Mesothelial cell of epicardium (in vitro differentiated cells): Measurements from ENCODE around the gene CALN1. TPM values are rescaled to one million over a fixed set of nuclear protein-coding genes. Genes with fewer than 3 reads are reported as not detected.
"Not testable (repeated sequence)": the region's sequence is repeated elsewhere in the genome, so short reads cannot be mapped to it uniquely, and the experiment has no call there.

Experiments
- DNase-seq, 2 experiments: peaks; one replicate each; pipeline ENCODE4 v3.0.0; 2021; ENCODE audit warnings: low spot score in 2 of 2; ENCODE audit not compliant: unreplicated experiment in 2 of 2
- H3K27ac Mint-ChIP-seq: 2 replicates; pipeline ENCODE4 v1.8.0; 2021; ENCODE audit warnings: mixed read lengths
- H3K27me3 Mint-ChIP-seq: 2 replicates; pipeline ENCODE4 v1.8.0; 2021; ENCODE audit warnings: low read depth, mixed read lengths
- H3K36me3 Mint-ChIP-seq: 2 replicates; pipeline ENCODE4 v1.8.0; 2021; ENCODE audit warnings: mixed read lengths
- H3K4me1 Mint-ChIP-seq: 2 replicates; pipeline ENCODE4 v1.8.0; 2021; ENCODE audit warnings: mixed read lengths
- H3K4me3 Mint-ChIP-seq: 2 replicates; pipeline ENCODE4 v1.8.0; 2021; ENCODE audit warnings: mild to moderate bottlenecking, moderate library complexity, mixed read lengths
- H3K9me3 Mint-ChIP-seq: 2 replicates; pipeline ENCODE4 v1.8.0; 2021; ENCODE audit warnings: mixed read lengths
- total RNA-seq: library from RNA; stranded (reverse); gene quantifications from 3 replicates; pipeline ENCODE4 v1.2.1, GENCODE V29; 2021
- TF ChIP-seq, protein P1 (sequence below): fragments of 200-600 bp; sonication (generic); IDR thresholded peaks from one replicate; pipeline ENCODE4 v1.5.0; 2021; ENCODE audit warnings: antibody characterized with exemption; ENCODE audit not compliant: unreplicated experiment

The CALN1 gene
- total RNA-seq, 1 donor from 2014 or later, result 1.1 TPM

DNA sequence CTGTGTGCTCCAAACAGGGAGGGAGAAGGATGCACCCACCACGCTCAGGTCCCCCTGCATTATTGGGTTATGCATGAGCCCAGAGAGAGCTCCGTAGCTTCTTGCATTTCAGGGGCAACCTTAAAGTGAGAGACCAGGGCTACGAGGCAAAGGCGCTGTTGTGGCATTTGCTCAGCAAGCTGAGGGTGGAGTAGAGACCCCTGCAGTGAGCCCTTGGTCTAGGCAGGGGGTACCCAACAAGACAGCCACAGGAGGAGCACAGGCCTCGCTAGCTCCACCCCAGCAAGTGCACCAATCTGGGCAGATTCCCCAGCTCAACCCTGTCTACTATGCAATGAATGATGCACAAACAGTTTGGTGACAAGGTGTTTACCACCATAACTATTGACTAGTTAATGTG lies 198.4 kb downstream of the CALN1 start:
- peaks cover 30% of the 10 kb centered on the region for H3K27me3 Mint-ChIP-seq
- no peaks in the 10 kb centered on the region for H3K4me1 Mint-ChIP-seq
- H3K9me3 Mint-ChIP-seq, result peaks cover under 1% of the 10 kb centered on the region
- no peak overlapping the region for H3K27ac Mint-ChIP-seq
- no peak for DNase-seq
- no peak overlapping the region for H3K4me3 Mint-ChIP-seq
- TF ChIP-seq, protein P1, sequence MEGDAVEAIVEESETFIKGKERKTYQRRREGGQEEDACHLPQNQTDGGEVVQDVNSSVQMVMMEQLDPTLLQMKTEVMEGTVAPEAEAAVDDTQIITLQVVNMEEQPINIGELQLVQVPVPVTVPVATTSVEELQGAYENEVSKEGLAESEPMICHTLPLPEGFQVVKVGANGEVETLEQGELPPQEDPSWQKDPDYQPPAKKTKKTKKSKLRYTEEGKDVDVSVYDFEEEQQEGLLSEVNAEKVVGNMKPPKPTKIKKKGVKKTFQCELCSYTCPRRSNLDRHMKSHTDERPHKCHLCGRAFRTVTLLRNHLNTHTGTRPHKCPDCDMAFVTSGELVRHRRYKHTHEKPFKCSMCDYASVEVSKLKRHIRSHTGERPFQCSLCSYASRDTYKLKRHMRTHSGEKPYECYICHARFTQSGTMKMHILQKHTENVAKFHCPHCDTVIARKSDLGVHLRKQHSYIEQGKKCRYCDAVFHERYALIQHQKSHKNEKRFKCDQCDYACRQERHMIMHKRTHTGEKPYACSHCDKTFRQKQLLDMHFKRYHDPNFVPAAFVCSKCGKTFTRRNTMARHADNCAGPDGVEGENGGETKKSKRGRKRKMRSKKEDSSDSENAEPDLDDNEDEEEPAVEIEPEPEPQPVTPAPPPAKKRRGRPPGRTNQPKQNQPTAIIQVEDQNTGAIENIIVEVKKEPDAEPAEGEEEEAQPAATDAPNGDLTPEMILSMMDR, result no peak
- no peaks in the 10 kb centered on the region for H3K36me3 Mint-ChIP-seq

DNA sequence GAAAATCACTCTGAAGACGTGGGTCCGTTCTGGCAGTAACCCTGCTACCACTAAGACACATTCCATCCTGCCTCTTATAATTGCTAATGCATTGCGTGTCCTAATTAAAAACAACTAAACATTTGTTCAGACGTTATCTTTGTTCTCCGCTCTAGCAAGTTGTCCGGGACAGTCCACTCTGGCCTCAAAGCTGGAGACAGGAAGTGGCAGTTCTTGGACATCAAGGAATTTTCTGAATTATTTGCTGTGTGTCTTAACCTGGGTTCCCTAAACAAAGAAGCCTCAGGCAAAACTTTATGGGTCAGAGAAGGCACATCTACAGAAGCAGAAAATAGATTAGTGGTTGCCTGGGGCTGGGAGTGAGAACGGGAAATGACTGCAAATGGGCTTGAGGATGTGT lies 199.1 kb downstream of the CALN1 start:
- Mint-ChIP-seq H3K4me1 (no peaks in the 10 kb centered on the region), H3K4me3 (no peak overlapping the region), H3K27ac (no peak overlapping the region), H3K27me3 (peaks cover 35% of the 10 kb centered on the region), H3K9me3 (no peaks in the 10 kb centered on the region), H3K36me3 (no peaks in the 10 kb centered on the region)
- TF ChIP-seq, protein P1, result no peak
- no peak for DNase-seq

DNA sequence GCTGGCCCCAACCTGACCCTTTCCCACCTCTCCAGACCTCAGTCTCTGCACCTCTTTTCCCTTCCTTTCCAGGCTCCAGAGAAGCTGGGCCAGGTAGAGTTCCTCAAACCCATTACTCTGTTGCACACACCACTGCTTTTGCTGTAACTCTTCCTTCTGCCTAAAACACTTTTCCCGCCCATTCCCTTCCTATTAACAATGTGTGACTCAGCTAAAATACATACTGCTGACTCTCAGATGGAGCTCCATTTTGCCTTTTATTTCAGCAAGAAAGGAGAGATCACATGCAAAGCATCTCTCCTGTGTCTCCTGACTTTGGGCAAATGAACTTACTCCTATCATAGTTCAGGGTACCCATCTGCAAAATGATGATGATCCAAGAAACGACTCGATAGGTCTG lies 201.0 kb downstream of the CALN1 start:
- no peak overlapping the region for H3K4me3 Mint-ChIP-seq
- H3K36me3 Mint-ChIP-seq, result no peaks in the 10 kb centered on the region
- H3K27me3 Mint-ChIP-seq, result peaks cover 53% of the 10 kb centered on the region
- DNase-seq, result no peak
- H3K9me3 Mint-ChIP-seq, result no peaks in the 10 kb centered on the region
- no peak overlapping the region for H3K27ac Mint-ChIP-seq
- TF ChIP-seq, protein P1, result no peak
- H3K4me1 Mint-ChIP-seq, result no peaks in the 10 kb centered on the region

DNA sequence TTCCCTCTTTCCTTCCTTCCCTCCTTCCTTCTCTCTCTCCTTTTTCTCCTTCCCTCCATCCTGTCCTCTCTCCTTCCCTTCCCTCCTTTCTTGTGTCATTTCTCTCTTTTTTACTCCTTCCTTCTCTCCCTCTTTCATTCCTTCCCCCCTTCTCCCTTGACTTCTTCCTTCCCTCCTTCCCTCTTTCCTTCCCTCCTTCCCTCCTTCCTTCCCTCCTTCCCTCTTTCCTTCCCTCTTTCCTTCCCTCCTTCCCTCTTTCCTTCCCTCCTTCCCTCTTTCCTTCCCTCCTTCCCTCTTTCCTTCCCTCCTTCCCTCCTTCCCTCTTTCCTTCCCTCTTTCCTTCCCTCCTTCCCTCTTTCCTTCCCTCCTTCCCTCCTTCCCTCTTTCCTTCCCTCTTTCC lies 203.1 kb downstream of the CALN1 start:
- peaks cover 57% of the 10 kb centered on the region for H3K27me3 Mint-ChIP-seq
- not testable (repeated sequence) for H3K27ac Mint-ChIP-seq, H3K36me3 Mint-ChIP-seq

DNA sequence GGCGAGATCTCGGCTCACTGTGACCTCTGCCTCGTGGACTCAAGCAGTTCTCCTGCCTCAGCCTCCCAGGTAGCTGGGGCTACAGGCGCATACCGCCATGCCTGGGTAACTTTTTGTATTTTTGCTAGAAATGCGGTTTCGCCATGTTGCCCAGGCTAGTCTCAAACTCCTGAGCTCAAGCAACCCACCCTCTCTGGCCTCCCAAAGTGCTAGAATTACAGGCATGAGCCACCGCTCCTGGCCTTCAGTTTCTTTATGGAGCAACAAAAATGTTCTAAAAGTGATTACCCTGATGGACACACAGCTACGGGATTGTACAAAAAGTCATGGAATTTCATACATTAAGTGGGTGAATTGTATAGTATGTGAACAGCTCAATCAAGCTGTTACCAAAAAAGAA lies 216.0 kb downstream of the CALN1 start:
- no peaks in the 10 kb centered on the region for H3K36me3 Mint-ChIP-seq
- TF ChIP-seq, protein P1, result no peak
- no peaks in the 10 kb centered on the region for H3K9me3 Mint-ChIP-seq
- H3K27ac Mint-ChIP-seq, result no peak overlapping the region
- H3K4me1 Mint-ChIP-seq, result no peaks in the 10 kb centered on the region
- DNase-seq, result no peak
- peaks cover 17% of the 10 kb centered on the region for H3K27me3 Mint-ChIP-seq
- H3K4me3 Mint-ChIP-seq, result no peak overlapping the region

More for the DNA sequence above, 203.1 kb downstream of the CALN1 start:
- not testable (repeated sequence) for DNase-seq, H3K4me3 Mint-ChIP-seq, H3K4me1 Mint-ChIP-seq, H3K9me3 Mint-ChIP-seq

DNA sequence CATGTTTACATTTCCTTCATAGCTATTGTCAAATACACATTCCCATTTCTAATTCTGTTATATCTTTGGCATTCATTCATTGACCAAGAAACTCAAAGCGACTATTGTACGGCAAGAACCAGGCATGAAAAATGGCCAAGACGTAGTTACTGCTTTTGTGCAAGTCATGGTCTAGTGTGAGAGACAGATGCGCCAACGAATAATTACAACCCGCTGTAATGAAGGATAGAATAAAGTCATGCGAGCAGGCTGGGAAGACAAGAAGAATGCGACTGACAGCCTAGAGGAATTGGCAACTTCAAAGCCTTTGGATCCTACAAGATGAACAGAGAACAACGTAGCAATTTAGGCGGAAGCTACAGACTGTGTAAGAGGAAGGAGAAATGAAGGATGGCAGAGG lies 221.2 kb downstream of the CALN1 start:
- DNase-seq, result no peak
- Mint-ChIP-seq H3K4me3 (no peak overlapping the region), H3K36me3 (no peaks in the 10 kb centered on the region), H3K27me3 (peaks cover 25% of the 10 kb centered on the region), H3K9me3 (no peaks in the 10 kb centered on the region), H3K27ac (no peak overlapping the region), H3K4me1 (no peaks in the 10 kb centered on the region)
- TF ChIP-seq, protein P1, result no peak
